Measurements from ENCODE around the gene CNOT6L.

CNOT6L gene

GRCh38 chr4:77710684-77711083 lies 108.5 kb downstream of the CNOT6L start:
- H3K27ac ChIP-seq, result no peak overlapping the region
- TF ChIP-seq, protein P1, sequence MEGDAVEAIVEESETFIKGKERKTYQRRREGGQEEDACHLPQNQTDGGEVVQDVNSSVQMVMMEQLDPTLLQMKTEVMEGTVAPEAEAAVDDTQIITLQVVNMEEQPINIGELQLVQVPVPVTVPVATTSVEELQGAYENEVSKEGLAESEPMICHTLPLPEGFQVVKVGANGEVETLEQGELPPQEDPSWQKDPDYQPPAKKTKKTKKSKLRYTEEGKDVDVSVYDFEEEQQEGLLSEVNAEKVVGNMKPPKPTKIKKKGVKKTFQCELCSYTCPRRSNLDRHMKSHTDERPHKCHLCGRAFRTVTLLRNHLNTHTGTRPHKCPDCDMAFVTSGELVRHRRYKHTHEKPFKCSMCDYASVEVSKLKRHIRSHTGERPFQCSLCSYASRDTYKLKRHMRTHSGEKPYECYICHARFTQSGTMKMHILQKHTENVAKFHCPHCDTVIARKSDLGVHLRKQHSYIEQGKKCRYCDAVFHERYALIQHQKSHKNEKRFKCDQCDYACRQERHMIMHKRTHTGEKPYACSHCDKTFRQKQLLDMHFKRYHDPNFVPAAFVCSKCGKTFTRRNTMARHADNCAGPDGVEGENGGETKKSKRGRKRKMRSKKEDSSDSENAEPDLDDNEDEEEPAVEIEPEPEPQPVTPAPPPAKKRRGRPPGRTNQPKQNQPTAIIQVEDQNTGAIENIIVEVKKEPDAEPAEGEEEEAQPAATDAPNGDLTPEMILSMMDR (conservative IDR thresholded peaks at IDR 0.05), result no peak
- TF ChIP-seq ZFX (IDR thresholded peaks at IDR 0.05), result no peak

DNA sequence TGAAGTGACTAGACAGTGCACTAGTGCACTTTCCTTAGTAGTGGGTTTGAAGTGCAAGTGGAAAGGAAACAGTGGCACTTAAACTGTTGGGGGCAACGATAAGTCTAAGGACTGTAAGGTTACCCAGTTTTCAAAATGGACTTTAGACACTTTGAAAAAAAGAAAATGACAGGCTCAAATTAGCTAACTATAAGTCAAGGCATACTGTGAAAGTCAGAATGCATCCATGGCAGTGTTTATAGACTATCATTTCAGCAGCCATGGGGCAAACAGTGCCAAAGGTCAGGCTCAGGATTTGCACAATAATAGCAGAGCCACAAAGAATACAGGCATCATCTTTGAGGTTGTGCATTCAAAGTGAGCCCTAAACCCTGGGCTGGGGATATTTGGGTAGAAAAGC lies 109.1 kb downstream of the CNOT6L start:
- H3K27ac ChIP-seq, result no peak overlapping the region
- TF ChIP-seq, protein P1 (conservative IDR thresholded peaks at IDR 0.05), result no peak
- TF ChIP-seq ZFX (IDR thresholded peaks at IDR 0.05), result no peak

- no peak overlapping the region for H3K27ac ChIP-seq
- TF ChIP-seq ZFX (IDR thresholded peaks at IDR 0.05), result no peak
- TF ChIP-seq, protein P1 (conservative IDR thresholded peaks at IDR 0.05), result no peak
These were observed 112.5 kb downstream of the CNOT6L start for GRCh38 chr4:77706717-77707116.

DNA sequence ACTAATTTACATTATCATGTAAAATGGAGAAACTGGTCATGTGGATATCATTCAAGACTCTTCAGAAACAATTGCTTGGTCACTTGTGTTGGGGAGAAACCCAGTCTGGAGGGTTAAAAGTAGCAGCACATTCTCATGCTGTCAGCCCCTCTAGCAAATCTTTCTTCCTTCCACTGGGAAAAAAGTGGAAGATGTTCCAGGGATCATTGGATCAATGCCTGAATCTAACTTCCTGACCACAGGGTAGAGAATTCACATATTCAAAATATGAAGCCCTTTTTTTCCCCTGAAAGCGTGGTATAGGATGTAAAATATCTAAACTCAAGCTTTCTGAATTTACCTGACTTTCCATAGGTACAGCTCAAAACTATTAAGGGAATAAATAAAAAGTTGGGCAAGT lies 115.5 kb downstream of the CNOT6L start:
- H3K27ac ChIP-seq, result no peak overlapping the region
- TF ChIP-seq ZFX (IDR thresholded peaks at IDR 0.05), result no peak
- TF ChIP-seq, protein P1 (conservative IDR thresholded peaks at IDR 0.05), result no peak

- no peak overlapping the region for H3K27ac ChIP-seq
- TF ChIP-seq ZFX (IDR thresholded peaks at IDR 0.05), result no peak
- TF ChIP-seq, protein P1 (conservative IDR thresholded peaks at IDR 0.05), result no peak
These were observed 118.0 kb downstream of the CNOT6L start for GRCh38 chr4:77701121-77701520.

DNA sequence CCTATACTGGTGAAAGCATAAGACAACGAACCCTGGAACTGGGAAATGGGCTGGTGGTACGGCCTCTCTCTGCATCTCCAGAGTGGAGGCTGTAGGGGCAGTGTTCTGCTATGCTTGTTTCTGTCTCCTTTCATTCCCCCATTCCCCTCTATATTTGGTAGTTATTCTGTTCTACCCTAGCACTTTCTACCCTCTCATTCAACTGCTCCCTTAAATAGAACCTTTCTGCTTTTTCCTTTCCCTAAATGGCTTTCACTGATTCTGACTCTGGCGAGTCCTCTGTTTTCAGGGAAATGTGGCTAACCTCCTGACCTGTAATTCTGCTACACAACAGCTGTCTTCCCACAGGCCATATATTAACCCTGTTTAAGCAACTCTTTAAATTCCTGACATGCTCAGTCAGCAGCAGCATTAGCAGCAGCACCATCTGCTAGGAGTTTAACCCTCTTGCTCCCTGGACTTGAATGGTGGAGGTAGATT lies 119.4 kb downstream of the CNOT6L start:
- TF ChIP-seq, protein P1 (conservative IDR thresholded peaks at IDR 0.05), result no peak
- TF ChIP-seq ZFX (IDR thresholded peaks at IDR 0.05), result no peak
- H3K27ac ChIP-seq, result no peak overlapping the region

GRCh38 chr4:77697860-77698590 lies 121.1 kb downstream of the CNOT6L start:
- TF ChIP-seq, protein P1 (conservative IDR thresholded peaks at IDR 0.05), result peak; percentile 69
- no peak for TF ChIP-seq ZFX (IDR thresholded peaks at IDR 0.05)
- H3K27ac ChIP-seq, result no peak overlapping the region

Measured in C4-2B (cell line).